Nephron progenitor cell (in vitro differentiated cells): ENCODE measurements around the gene TAAR1.

Experiments used
- DNase-seq: peaks from one replicate; pipeline ENCODE4 v3.0.0; 2021
- H3K27ac Mint-ChIP-seq: 2 replicates; pipeline ENCODE4 v1.8.0; 2021; ENCODE audit warnings: mild to moderate bottlenecking, moderate library complexity, mixed read lengths
- H3K27me3 Mint-ChIP-seq: 2 replicates; pipeline ENCODE4 v1.8.0; 2021; ENCODE audit warnings: mild to moderate bottlenecking, low read depth, mixed read lengths; ENCODE audit not compliant: poor library complexity
- H3K36me3 Mint-ChIP-seq: 2 replicates; pipeline ENCODE4 v1.8.0; 2021; ENCODE audit warnings: low read depth, mixed read lengths
- H3K4me1 Mint-ChIP-seq: 2 replicates; pipeline ENCODE4 v1.8.0; 2021; ENCODE audit warnings: mixed read lengths
- H3K4me3 Mint-ChIP-seq: 2 replicates; pipeline ENCODE4 v1.8.0; 2021; ENCODE audit warnings: mild to moderate bottlenecking, moderate library complexity, mixed read lengths
- H3K9me3 Mint-ChIP-seq: 2 replicates; pipeline ENCODE4 v1.8.0; 2021; ENCODE audit warnings: mild to moderate bottlenecking, moderate library complexity, mixed read lengths
- CTCF ChIP-seq: fragments of 200-600 bp; sonication (generic); IDR thresholded peaks from 2 replicates; pipeline ENCODE4 v1.5.0; 2021; ENCODE audit warnings: antibody characterized with exemption

The TAAR1 gene

GRCh38 chr6:132634796-132635195 lies 24.2 kb downstream of the TAAR1 start:
- Mint-ChIP-seq H3K4me3 (no peak overlapping the region), H3K27me3 (peaks cover 3% of the 10 kb centered on the region), H3K4me1 (peaks cover 20% of the 10 kb centered on the region), H3K9me3 (peaks cover 27% of the 10 kb centered on the region), H3K36me3 (peaks cover 5% of the 10 kb centered on the region), H3K27ac (no peak overlapping the region)
- no peak for TF ChIP-seq CTCF
- no peak for DNase-seq

- H3K4me3 Mint-ChIP-seq, result no peak overlapping the region
- peaks cover 35% of the 10 kb centered on the region for H3K9me3 Mint-ChIP-seq
- no peak for TF ChIP-seq CTCF
- peaks cover 20% of the 10 kb centered on the region for H3K4me1 Mint-ChIP-seq
- H3K27ac Mint-ChIP-seq, result no peak overlapping the region
- H3K27me3 Mint-ChIP-seq, result peaks cover 3% of the 10 kb centered on the region
- no peak for DNase-seq
- H3K36me3 Mint-ChIP-seq, result peaks cover 5% of the 10 kb centered on the region
Measured at GRCh38 chr6:132633362-132633761, 25.6 kb downstream of the TAAR1 start.

DNA sequence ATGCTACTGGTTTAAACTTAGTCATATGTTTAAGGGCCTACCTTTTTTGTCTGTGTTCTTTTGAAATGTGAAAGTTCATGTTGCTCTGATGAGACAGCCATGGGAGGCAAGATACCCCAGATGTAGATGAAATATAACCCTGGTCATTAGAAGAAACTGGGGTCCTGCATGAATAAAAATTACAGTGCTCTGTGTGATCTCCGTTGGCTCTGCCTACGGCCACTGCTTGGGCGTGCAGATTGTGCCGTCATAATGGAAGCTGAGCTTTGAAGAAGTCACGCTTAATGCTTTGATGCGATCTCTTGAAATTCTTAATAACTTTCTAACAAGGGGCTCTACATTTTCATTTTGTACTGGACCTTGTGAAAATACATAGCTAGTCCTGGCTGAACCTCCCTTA lies 34.8 kb downstream of the TAAR1 start, which contains the start of gene TAAR2:
TAAR2 (minus strand) TSS at position 101 of the 400 bp plus-strand sequence; CDS start at position 101, 0 bp downstream.
- Mint-ChIP-seq H3K4me3 (no peak within 1 kb of the TSS), H3K4me1 (peaks cover 12% of the 10 kb centered on the region), H3K27me3 (no peaks in the 10 kb centered on the region), H3K36me3 (no peaks in the 10 kb centered on the region), H3K27ac (peak within 1 kb of the TSS; percentile 73), H3K9me3 (peaks cover 25% of the 10 kb centered on the region)
- TF ChIP-seq CTCF, result no peak
- no peak for DNase-seq

DNA sequence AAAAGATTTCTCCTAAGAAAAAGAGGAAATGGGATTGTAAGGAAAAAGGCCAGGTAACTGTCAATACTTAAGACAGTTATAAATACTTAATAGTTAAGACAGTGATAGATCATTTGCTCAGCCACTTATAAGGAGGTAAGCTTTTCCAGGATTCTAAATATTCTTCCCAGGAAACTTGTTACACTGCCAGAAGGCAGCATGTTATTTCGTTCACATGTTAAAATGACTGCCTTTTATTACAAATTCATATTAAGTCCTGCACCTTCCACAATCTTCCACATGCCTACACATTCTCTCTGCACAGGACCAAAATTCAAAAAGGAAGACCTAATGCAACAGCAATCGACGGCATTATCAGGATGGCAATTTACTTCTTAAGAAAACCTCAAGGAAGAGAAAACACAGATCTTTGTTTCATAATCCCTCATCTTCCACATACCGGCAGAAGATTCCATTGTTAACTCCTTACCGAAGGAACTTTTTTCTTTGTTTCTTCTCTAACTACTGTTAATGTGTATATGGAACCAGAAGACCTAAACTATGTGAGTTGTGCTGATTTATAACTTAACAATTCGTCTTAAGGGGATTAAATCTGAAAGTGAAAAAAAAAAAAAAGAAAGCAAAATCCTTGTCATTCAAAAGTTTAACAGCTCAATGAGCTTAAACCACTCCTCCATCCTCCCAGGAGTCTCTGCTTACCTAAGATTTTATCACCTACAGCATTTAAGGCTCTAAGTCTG lies 35.7 kb downstream of the TAAR1 start:
- H3K36me3 Mint-ChIP-seq, result no peaks in the 10 kb centered on the region
- peak overlapping the region; percentile 73 for H3K27ac Mint-ChIP-seq
- H3K4me1 Mint-ChIP-seq, result peaks cover 12% of the 10 kb centered on the region
- no peaks in the 10 kb centered on the region for H3K27me3 Mint-ChIP-seq
- H3K9me3 Mint-ChIP-seq, result peaks cover 16% of the 10 kb centered on the region
- no peak for TF ChIP-seq CTCF
- DNase-seq, result no peak
- no peak overlapping the region for H3K4me3 Mint-ChIP-seq

- Mint-ChIP-seq H3K36me3 (no peaks in the 10 kb centered on the region), H3K27me3 (no peaks in the 10 kb centered on the region), H3K4me1 (no peaks in the 10 kb centered on the region), H3K4me3 (no peak overlapping the region), H3K9me3 (no peaks in the 10 kb centered on the region), H3K27ac (no peak overlapping the region)
- TF ChIP-seq CTCF, result no peak
- DNase-seq, result no peak
Measured at GRCh38 chr6:132616677-132617076, 42.3 kb downstream of the TAAR1 start.

- H3K4me1 Mint-ChIP-seq, result no peaks in the 10 kb centered on the region
- no peak for TF ChIP-seq CTCF
- H3K9me3 Mint-ChIP-seq, result no peaks in the 10 kb centered on the region
- no peak for DNase-seq
- H3K27ac Mint-ChIP-seq, result no peak overlapping the region
- no peaks in the 10 kb centered on the region for H3K27me3 Mint-ChIP-seq
- H3K36me3 Mint-ChIP-seq, result no peaks in the 10 kb centered on the region
- H3K4me3 Mint-ChIP-seq, result no peak overlapping the region
Measured at GRCh38 chr6:132614554-132614953, 44.4 kb downstream of the TAAR1 start.
